ENCODE data around the gene NOCT.
"Not testable (repeated sequence)": the region's sequence is repeated elsewhere in the genome, so short reads cannot be mapped to it uniquely, and the experiment has no call there.

NOCT gene

GRCh38 chr4:139011225-139011950 is 4.2 kb upstream of the NOCT start:
- no peak for DNase-seq

GRCh38 chr4:139014371-139015268 is 961 bp upstream of the NOCT start:
- DNase-seq = no peak

- DNase-seq = no peak
Measured at GRCh38 chr4:139015948-139016471, 429 bp downstream of the NOCT start.

DNA sequence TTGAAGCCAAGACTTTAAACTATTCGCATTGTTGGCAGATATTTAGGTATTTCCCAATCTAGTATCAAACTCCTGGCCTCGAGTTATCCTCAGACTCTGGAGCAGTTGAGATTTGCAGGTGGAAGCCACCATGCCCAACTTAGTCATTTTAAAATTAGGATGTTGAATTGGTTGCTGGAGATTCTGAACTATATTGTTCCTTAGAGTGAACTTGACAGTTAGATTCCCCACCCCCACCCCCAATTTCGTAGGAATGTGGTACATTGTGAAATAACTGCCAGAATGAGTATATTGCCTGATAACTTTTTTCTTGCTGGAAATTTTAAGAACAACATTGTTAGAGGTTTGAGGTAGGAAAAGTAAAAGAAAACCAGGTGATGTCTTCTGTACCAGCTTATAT is 2.3 kb downstream of the NOCT start:
- no peak for DNase-seq

- no peak for DNase-seq
Measured at GRCh38 chr4:139018501-139018900, 2.9 kb downstream of the NOCT start.

DNA sequence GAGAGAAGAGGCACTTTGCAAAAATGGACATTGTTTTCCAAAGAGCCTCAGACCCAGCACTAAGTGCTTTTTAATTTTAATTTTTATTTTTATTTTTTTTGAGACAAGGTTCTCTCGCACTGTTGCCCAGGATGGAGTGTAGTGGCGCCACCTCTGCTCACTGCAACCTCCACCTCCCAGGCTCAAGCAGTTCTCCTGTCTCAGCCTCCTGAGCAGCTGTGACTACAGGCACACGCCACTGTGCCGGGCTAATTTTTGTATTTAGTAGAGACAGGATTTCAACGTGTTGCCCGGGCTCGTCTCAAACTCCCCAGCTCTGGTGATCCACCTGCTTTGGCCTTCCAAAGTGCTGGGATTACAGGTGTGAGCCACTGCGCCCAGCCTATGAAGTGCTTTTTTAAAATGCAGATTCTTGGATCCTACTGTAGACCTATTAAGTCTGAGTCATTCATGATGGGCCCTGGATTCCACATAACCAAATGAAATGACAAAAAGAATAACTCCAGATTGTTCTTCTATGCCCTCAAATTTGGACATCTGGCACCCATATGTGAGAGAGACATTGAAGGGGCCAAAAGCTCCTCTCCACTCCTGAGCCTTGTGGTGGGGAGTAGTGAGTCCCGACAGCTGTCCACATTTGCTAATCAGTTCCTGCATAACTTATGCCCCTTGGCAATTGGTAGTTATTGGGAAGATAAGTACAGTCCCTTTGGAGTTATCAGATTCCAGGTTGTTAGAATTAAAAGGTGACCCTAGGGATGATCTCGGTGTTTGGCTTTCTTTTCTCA is 3.6 kb downstream of the NOCT start:
- no peak for DNase-seq

GRCh38 chr4:139020384-139020783 is 4.8 kb downstream of the NOCT start:
- no peak for DNase-seq

GRCh38 chr4:139021071-139021470 is 5.5 kb downstream of the NOCT start:
- not testable (repeated sequence) for DNase-seq

GRCh38 chr4:139022835-139023234 is 7.3 kb downstream of the NOCT start:
- DNase-seq = no peak

DNA sequence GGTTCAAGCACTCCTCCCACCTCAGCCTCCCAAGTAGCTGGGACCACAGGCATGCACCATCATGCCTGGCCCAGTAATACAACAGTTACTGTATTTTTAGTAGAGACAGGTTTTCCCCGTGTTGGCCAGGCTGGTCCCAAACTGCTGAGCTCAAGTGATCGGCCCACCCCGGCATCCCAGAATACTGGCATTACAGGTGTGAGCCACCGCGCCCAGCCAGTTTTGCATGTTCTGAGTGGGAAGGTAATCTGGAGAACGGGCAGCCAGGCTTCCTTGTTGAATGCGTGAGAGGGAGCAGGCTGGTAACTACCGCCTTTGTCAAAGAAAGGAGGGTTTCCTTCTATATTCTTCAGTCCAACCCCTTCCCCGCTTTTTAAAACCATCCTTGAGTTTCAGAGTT is 9.1 kb downstream of the NOCT start:
- DNase-seq = no peak

DNA sequence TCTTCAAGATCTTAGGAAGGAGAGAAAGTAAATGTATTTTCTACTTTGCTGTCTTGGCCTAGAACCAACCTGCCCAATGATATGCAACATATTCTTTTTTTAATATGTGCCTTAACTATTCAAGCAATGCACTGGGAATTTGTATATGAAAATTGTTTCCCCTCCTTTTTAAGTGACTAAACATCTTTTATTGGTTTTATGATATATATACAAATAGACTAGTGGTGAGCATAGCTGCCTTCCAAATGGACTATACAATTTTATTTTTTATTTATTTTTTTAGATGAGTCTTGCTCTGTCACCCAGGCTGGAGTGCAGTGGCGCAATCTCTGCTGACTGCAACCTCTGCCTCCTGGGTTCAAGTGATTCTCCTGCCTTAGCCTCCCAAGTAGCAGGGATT is 10.3 kb downstream of the NOCT start:
- no peak for DNase-seq

DNA sequence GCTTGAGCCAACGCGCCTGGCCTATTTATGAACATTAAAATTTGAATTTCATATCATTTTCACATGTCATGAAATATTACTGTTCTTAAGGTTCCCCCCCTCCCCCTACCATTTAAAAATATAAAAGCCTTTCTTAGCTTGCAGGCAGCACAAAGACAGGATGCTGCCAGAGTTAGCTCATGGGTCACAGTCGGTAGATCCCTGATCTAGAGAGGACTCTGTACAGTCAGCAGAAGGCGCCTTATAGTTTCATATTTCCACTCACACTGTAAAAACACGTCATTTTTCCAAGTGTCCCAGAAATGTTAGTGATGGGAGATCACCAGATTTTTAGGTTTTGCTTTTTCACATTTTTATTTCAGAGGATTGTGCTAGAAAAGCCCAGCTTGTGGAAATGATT is 12.2 kb downstream of the NOCT start:
- DNase-seq = no peak

GRCh38 chr4:139028191-139028661 is 12.6 kb downstream of the NOCT start:
- no peak for DNase-seq

GRCh38 chr4:139029866-139030363 is 14.3 kb downstream of the NOCT start:
- not testable (repeated sequence) for DNase-seq

DNA sequence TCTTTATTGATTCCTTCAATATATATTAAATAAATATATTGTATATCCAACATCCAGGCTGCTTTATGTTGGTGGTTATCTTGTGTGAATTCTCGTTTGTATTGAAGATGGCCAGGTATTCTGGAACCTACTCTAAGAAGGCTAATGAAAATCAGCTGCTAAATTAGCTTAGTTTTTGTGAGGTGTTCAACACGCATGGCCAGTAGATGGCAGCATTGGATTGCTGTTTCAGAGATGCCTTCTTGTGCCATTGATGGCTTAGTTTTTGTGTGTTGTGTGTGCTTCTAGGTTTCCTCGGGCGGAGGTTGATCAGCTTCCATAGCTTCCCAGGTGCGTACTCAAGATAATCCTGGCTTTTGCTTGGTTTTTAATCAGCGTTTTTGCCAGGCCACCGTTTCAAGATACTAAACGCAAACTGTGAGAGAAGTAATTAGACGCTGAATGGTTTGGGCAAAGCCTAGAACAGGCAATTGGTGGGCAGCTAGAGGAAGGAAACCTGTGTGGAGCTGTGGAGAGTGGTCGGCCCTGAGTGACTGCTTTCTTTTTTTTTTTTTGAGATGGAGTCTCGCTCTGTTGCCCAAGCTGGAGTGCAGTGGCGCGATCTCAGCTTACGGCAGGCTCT is 15.1 kb downstream of the NOCT start:
- DNase-seq = peak; percentile 24

- DNase-seq = no peak
Measured at GRCh38 chr4:139035650-139036049, 20.1 kb downstream of the NOCT start.

- DNase-seq = no peak
Measured at GRCh38 chr4:139036885-139037284, 21.3 kb downstream of the NOCT start.

- DNase-seq = no peak
Measured at GRCh38 chr4:139038874-139039443, 23.4 kb downstream of the NOCT start.

DNA sequence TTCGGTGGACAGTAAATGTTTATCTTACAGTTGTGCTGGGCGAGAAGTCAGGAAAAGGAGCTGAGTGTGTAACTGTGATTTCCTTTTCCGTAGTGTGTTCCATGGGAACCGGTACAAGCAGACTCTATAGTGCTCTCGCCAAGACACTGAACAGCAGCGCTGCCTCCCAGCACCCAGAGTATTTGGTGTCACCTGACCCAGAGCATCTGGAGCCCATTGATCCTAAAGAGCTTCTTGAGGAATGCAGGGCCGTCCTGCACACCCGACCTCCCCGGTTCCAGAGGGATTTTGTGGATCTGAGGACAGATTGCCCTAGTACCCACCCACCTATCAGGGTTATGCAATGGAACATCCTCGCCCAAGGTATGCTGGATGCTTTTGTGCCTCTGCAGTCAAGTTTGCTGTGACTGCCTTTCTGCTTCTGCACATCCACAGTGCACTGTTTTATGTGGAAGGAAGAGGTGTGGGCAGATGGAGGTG is 27.4 kb downstream of the NOCT start:
- no peak for DNase-seq

DNA sequence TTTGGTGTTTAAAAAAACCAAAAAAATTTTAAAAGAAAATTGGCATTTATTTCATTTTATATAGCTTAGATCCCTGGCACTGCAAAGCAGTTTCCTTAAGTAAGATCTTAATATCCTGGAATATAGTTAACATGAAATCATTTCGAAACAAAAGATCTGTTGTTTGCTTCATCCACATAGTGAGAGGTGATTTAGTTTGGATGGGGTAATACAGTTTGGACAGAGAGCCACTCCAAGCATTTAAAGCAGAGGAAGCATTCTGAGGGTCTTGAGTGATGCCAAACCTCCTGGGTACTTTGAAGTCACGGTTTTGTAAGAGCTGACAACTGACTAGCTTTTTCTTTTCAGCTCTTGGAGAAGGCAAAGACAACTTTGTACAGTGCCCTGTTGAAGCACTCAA is 28.7 kb downstream of the NOCT start:
- DNase-seq = no peak

DNA sequence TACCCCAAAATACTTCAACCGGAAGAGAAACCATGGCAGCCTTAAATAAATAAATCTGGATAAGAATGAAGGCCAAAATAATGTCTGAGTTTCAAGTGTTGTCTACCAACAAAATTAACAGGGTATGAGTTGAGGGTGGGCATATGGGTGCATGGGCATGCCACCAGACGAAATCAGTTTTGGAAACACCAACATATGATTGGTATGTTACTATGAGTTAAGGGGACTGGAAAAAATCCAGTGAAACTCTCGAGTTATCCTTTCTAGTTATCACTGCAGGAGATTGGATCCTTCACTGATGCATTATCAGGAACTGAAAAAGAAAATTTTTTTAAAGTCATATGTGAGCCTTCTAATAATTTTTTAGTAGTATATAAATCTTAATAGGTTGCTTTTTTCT is 32.4 kb downstream of the NOCT start:
- DNase-seq = no peak

GRCh38 chr4:139050446-139050845 is 34.9 kb downstream of the NOCT start:
- DNase-seq = no peak
